Astrocyte (in vitro differentiated cells and primary cell): ENCODE results near the gene BUD13.

Source experiments
- EZH2 ChIP-seq: IDR thresholded peaks from 2 replicates; pipeline ENCODE4 v1.6.1; 2012; ENCODE audit warnings: mild to moderate bottlenecking, low read length, inconsistent platforms; ENCODE audit not compliant: insufficient read depth
- TF ChIP-seq, protein P1 (sequence below): IDR thresholded peaks from 2 replicates; pipeline ENCODE4 v1.5.1; 2011; ENCODE audit warnings: low read depth, mild to moderate bottlenecking, inconsistent platforms, low read length, moderate library complexity; ENCODE audit not compliant: insufficient read depth

DNA sequence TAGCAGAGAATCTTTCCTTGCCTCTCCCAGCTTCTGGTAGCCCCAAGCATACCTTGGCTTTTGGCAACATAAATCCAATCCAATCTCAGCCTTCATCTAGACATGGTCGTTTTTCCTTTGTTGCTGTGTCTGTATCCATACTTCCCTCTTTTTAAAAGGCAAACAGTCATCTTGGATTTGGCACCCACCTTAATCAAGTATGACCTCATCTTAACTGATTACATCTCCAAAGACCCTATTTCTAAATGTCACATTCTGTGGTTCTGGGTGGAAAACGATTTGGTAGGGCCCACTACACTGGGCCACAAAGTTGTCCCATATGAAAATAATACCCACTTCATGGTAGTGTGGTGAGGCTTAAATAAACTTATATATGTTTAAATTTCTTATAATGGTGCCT is 852 bp downstream of the BUD13 start:
- TF ChIP-seq, protein P1, sequence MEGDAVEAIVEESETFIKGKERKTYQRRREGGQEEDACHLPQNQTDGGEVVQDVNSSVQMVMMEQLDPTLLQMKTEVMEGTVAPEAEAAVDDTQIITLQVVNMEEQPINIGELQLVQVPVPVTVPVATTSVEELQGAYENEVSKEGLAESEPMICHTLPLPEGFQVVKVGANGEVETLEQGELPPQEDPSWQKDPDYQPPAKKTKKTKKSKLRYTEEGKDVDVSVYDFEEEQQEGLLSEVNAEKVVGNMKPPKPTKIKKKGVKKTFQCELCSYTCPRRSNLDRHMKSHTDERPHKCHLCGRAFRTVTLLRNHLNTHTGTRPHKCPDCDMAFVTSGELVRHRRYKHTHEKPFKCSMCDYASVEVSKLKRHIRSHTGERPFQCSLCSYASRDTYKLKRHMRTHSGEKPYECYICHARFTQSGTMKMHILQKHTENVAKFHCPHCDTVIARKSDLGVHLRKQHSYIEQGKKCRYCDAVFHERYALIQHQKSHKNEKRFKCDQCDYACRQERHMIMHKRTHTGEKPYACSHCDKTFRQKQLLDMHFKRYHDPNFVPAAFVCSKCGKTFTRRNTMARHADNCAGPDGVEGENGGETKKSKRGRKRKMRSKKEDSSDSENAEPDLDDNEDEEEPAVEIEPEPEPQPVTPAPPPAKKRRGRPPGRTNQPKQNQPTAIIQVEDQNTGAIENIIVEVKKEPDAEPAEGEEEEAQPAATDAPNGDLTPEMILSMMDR = no peak
- no peak for TF ChIP-seq EZH2
